GM18508 (cell line): ENCODE measurements around the gene ADCY2.
A peak's percentile ranks its signal among the peaks of the same experiment; 100 is the strongest.

Experiments
- ATAC-seq: cut with Tn5 transposase; IDR thresholded peaks from one replicate; pipeline ENCODE4 v1.9.1; 2021; ENCODE audit warnings: moderate number of reproducible peaks; ENCODE audit not compliant: insufficient read depth, unreplicated experiment

Gene ADCY2

DNA sequence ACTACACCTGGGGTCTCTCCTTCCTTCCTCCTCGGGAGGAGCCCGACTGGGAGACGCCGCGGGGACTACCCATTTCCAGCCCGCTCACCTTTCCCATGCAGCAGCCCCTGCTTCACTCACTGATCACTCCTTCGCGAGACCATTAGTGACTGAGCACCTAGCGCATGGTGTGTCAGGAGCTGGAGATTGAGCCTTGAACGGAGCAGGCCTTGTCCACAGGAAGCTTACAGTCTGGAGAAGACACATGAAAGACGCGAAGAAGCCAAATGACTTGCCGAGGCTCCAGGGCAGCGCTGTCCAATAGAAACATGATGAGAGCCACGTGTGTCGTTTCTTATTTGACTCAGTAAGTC lies 455.3 kb downstream of the ADCY2 start:
- ATAC-seq: no peak

DNA sequence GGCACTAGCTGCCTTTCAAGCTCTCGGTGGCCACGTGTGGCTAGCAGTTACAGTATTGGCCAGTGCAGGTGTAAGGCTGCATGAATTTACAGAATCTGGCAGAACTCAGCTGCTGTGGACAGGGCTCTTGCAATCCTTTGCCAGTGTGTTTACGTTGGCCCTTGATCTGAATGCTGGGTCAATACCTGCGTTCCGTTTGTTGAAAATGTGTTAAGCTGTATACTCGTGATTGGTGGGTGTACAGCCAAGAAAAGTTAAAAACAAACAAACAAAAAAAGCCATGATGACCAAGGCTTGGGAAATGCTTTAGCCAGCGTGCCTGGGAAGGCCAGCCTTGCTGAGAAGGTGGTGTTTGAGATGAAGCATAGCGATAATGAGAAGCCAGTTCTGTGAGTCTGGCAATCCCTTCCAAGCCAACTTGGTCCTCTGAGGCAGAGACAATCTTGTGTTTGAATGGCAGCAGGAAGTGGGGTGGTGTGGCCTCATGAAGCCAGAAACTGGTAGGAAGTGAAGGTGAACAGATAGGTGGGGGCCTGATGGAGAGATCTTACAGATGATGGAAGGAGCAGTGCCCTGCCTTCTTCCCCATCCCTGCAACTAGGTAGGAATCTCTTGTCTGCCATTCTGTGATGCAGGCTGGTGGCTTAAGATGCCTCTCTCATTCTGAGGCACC lies 455.8 kb downstream of the ADCY2 start:
- no peak for ATAC-seq

DNA sequence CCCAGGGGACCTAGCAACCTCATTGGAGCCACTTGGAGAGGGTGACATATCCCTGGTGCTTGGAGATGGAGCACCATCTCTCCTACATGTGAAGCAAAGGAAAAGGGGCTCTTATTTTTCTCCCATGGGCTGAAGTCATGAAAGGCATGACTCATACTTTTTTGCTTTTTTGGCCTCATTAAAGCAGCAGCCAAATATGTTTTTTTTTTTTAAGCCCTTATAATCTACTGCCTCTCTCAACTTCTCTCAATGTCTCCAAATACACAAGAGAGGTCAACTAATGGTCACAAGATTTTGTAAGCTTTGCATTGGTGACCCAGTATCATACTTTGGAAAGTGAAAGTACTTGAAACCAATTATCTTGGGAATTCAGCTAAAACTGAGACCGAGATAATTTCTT lies 456.6 kb downstream of the ADCY2 start:
- ATAC-seq: no peak

DNA sequence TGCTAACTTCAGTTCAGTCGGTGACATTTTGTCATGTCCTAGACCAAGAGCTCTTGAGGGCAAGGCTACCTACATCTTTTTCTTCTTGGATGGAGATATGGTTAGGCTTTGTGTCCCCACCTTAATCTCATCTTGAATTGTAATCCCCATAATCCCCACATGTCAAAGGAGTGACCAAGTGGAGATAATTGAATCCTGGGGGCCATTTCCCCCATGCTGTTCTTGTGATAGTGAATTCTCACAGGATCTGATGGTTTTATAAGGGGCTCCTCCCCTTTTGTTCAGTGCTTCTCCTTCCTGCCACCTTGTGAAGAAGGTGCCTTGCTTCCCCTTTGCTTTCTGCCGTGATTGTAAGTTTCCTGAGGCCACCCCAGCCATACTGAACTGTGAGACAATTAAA lies 457.1 kb downstream of the ADCY2 start:
- no peak for ATAC-seq

DNA sequence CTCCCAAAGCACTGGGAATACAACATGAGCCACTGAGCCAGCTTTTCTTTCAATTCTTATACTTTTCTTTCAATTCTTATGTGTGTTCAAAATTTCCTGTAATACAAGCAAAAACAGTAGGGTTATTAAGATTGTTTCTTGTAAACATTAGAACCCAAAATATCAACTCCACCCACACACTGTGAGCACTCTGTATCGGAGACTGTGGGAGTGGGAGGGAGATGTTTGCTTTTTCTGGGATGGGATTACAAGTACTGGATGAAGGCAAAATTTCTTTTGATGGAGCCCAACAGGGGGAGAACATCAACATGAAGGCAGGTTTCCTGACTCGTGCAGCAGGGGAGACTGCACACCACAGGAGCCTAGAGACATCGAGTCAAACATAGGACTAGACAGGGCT lies 459.7 kb downstream of the ADCY2 start:
- ATAC-seq: no peak

DNA sequence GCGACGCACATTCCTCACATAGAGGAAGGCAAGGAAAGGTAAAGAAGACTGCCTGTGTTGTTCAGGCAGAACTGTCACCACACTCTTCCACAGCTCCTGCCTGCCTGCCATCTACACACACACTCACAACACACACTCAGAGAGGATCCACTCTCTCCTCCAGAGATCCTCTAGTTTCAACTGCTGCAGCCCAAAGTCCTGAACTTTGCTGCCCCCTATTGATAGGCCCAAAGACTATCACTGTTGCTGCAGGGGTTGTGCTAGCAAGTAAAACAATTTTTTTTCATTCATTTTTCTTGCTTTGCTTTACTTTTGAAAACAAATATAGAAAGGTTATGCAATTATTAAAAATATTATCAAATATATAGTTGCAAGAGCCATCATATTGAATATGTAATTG lies 460.9 kb downstream of the ADCY2 start:
- ATAC-seq: no peak

DNA sequence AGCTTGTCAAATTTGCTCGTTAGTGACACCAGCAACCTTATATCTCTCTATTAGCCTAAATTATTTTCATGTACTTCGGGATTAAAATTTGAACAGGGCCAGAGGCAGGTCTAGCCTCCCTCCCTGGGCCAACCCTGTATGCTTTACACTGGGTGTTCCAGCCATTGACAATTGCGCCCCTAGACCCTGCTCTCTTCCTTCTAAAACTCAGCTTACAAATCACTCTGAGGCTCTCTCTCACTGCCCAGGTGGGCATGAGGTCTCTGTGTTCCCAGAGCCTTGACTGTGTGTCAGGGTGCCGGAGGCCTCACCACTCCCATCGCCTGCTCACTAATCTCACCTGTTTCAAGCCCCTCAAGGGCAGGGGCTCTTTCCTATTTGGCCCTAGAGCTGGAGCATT lies 461.4 kb downstream of the ADCY2 start:
- ATAC-seq: no peak

DNA sequence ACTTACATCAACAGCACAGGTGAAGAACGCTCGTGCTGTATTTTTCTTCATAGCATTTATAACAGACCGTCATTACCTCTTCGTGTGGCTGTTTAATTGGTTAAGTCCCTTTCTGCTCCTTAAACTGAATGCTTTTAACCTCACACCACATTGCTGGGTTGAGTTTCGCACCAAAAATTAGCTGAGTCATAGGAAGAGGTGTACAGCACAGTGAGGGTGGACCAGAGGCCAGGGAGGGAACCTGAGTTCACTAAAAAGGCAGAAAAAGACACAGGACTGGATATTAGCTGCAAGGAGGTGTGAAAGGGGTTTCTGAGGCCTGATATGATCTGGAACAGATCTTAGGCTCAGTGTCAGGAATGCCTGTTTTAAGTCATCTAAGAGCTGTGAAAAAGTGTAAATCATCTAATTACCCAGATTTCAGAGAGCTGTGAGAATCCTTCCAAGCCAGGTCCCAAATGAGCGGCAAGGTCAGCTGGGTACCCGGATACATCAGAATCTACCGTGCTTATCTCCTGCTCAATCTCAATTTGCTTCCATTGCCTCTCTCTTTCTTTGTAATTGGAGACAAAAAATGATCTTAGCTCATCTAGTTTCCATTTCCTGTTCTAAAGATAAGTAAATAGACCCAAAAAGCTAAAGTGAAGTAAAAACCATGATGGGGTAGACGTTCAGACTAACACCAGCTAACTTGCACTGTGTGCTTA lies 462.1 kb downstream of the ADCY2 start:
- ATAC-seq: no peak

DNA sequence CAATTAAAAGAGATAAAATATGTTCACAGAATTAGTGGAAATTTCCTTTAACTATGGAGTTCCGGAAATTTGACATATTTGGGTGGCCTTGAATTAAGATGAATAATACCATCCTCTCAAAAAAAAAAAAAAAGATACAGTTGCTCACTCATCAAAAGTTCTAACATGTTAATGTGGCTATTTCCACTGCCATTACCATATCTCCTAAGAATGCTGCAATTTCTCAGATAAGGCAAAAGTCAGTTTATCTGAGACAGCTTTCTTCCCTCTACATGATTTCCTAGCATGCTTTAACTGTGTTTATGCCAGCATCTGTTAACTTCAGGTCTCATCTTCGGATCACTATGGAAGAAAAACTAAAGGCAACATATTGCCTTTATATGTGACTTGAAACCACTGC lies 470.3 kb downstream of the ADCY2 start:
- ATAC-seq: no peak

DNA sequence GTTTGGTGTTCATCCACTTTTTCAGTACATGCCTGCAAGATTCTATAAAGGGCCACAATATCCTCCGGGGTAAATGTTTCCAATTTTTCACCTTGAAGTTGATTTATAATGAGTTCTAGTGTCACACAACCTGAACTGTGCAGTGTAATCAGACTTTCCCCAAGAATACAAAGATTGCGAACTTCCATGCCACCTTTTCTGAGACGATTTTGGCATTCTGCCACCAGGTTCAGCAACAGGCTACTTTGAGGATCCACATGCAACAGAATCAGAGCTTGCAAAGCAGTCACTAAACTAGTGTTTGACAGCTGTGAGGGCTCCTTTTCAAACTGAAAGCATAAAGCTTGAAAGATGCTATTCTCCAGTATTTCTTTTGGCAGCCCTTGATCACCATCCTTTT lies 471.3 kb downstream of the ADCY2 start:
- ATAC-seq: no peak

DNA sequence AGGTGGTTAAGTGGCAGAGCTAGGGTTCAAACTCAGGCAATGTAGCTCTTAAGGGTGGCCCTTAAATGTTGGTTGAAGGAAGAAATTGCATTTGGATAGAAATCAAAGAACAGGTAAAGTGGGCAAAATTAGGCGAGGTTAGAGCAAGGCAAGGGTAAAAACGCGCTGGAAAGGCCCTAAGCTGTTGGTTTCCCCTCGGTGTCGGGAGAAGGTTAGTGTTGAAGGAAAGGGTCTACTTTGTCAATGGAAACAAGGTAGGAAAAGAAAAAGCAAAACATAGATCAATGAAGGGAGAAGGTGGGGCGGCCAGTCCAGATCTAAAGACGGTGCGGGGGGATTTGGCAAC lies 472.5 kb downstream of the ADCY2 start:
- ATAC-seq: no peak

DNA sequence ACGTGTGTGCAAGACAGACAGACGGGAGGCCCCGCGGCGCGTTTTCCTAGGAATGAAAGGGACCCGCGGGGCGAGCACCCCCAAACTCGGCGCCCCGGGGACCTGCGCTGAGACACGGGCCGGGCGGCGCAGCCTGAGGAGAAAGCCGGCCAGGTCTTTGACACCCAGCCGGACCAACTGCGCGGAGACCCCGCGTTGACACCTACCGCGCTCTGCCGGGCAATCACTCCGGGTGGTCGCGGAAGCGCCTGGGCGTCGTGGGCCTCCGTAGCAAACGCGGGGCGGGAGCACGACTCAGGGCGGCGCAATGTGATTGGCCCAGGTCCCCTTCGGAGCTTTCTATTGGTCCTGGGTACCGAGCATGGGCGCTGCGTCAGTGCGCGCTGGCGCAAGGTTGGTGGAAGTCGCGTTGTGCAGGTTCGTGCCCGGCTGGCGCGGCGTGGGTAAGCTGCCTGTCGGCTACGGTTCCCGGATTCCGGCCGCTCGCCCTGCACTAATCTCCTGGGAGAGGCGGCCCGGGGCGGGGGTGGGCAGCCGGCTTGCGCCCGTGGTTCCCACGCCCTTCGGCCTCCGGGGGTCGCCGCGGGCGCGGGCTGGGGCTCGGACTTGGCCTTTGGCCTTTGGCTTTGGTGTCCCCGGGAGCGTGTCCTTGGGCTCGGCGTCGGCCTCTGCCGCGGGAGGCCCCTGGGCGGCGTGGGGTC lies 473.0 kb downstream of the ADCY2 start, which contains the start of the genes FASTKD3 and MTRR:
Gene FASTKD3, minus strand, starts transcription at position 259 of the 701 bp plus-strand sequence. CDS start 948 bp downstream, outside the sequence.
Gene MTRR, plus strand, starts transcription at position 376 of the 701 bp plus-strand sequence. CDS start 1,647 bp downstream, outside the sequence.
- peak; percentile 95 for ATAC-seq

DNA sequence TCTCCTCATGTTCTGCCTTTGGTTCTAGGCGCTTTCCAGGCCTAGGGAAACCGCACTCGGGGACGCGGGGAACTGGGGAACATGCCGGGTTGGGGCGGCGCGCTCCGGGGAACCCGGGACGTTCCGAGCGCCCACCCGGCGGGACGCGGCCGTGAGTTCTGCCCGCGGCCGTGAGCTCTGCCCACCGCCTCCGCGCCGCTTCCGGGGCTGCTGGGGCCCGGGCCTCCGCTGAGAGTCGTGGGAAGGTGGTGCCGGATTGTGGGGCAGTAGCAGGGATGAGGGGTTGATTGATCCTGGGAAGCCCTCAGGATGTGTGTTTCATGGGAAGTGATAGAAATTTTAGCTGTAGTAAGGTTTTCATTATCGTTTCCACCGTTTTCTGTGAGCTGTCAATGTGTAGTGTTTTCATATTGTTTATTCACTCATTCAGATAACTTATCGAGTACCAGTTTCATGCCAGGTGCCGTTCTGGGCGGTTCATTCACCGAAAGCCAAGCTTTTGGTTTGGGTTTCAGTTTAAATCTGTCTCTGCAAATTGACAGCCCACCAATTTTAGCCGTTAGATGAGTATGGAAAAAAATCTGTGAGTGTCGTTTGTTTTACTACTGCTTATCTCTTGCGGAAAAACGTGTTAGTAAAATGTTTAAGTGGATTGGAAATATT lies 473.7 kb downstream of the ADCY2 start:
- ATAC-seq: peak; percentile 25

DNA sequence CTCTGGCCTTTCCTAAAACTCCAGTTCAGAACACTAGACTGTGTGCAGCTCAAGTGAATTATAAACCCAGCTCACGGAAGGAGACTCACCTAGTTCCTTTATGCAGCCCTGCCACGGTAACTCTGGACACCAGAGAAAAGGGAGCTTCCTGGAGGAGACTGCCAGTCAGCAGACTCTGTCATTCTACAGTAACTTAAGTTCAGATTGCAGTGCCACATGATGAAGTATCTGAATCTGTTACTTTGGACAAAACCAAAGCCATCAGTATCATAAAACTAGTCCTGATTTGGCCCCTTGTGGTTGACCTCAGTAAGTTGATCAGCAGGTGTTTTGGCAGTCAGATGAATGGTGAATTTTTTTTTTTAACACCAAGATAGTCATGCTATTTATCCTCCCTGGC lies 475.7 kb downstream of the ADCY2 start:
- ATAC-seq: no peak

DNA sequence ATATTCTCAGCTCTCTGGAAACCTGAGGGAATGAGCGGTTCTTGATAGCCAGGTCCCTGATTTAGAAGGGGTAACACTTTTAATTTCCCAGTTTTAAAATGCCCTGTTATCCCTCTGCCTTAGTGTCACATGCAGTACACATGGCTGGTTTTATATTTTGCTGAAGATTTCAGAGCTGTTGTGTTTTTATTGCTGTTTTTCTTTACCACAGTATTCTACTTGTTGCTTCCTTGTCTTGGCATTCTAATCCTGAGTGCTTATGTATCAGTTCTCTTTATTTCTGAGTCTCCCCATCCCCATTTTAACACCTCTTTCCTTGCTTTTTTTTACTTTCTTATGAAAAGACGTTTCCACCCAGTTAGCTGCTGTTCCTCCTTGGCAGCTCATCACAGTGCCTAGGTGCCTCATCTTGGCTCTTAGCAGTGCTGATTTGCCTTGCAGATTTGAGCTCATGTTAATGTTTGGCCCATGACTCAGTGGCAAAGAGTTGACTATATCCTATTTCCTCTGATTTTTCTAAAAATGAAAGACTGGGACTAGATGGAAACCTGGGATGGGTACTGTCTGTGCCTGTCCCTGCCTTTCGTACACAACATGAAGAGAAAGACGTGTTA lies 476.7 kb downstream of the ADCY2 start:
- ATAC-seq: no peak

DNA sequence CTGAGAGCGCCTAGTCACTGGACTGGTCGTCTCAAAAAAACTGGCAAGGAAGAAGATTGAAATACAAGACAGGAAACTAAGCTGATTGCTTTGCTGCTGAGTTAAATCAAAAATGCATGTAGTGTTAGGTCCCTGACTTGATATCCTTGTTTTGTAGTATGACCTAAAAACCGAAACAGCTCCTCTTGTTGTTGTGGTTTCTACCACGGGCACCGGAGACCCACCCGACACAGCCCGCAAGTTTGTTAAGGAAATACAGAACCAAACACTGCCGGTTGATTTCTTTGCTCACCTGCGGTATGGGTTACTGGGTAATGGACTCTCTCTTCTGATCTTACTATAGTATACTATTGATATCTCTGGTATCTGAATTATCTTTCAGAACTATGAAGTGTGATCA lies 477.3 kb downstream of the ADCY2 start:
- no peak for ATAC-seq

DNA sequence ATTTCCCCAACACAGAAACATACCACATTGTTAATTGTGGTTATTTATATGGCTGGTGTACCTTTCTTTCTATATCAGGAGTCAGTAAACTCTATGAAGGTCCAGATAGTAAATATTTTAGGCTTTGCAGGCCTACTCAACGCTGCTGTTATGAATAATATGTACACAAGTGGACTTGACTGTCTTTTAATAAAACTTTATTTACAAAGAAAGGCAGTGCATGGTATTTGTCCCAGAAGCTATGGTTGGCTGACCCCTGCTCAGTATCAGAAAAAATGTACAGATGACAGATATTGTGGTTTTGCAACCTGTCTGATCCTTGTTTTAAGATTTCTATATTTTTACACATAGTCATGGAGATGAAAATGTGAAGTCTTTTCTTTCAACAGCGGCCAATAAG lies 478.7 kb downstream of the ADCY2 start:
- ATAC-seq: no peak

DNA sequence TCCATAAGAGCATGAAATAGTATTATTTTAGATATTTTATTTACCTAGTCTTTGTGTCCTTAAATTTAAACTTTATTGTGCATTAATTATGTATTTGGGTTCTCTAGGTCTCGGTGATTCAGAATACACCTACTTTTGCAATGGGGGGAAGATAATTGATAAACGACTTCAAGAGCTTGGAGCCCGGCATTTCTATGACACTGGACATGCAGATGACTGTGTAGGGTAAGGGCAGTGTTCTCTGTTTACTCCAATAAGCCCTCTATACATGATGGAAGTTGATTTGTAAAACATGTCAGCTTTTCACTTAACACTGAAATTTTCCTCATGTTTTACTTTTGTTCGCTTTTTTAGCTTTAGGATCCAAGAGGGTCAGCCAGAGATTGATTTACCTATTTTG lies 479.2 kb downstream of the ADCY2 start:
- no peak for ATAC-seq

DNA sequence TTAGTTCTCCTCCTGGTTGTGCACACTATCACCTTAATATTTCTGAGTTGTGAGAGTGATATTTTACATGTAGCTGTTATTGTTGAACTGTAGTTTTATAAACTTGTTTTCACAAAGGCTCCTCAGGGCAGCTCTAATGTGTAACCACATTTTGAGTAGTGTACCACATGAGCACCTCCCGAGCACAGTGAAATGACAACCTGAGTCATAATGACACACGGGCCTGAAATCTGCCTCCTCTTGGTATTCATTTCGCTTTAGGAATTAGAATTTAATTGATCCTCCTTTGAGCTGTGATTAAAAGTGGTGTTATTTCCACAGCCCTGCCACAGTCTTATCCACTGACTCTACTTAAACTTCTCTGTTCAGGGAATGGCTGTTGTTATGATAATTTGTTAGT lies 480.9 kb downstream of the ADCY2 start:
- ATAC-seq: peak; percentile 41

DNA sequence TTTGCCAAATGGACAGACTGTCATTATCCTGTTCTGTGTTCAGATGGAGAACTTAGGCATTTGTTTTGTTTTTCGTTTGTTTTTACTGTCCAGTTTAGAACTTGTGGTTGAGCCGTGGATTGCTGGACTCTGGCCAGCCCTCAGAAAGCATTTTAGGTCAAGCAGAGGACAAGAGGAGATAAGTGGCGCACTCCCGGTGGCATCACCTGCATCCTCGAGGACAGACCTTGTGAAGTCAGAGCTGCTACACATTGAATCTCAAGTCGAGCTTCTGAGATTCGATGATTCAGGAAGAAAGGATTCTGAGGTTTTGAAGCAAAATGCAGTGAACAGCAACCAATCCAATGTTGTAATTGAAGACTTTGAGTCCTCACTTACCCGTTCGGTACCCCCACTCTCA lies 481.9 kb downstream of the ADCY2 start:
- no peak for ATAC-seq
